GM21447 (cell line): ENCODE results near the gene RPS27L.
"Not testable (repeated sequence)": the region's sequence is repeated elsewhere in the genome, so short reads cannot be mapped to it uniquely, and the experiment has no call there.

Source experiments
- ATAC-seq: cut with Tn5 transposase; IDR thresholded peaks from one replicate; pipeline ENCODE4 v1.9.1; 2021; ENCODE audit not compliant: unreplicated experiment

RPS27L gene

GRCh38 chr15:63103416-63103815 lies 53.9 kb downstream of the RPS27L start:
- ATAC-seq: no peak

GRCh38 chr15:63099581-63099980 lies 57.7 kb downstream of the RPS27L start:
- not testable (repeated sequence) for ATAC-seq

- not testable (repeated sequence) for ATAC-seq
Measured at GRCh38 chr15:63098901-63099300, 58.4 kb downstream of the RPS27L start.
